Right lung (tissue), 5 donors: ENCODE results near the gene TMEFF1. TPM values are rescaled to one million over a fixed set of nuclear protein-coding genes. Genes with fewer than 3 reads are reported as not detected.

Experiments used
- DNase-seq, 2 donors: peaks; one replicate each; pipeline ENCODE4 v3.0.0-alpha.2; 2013
- polyA plus RNA-seq, 5 donors: library from polyadenylated mRNA; unstranded; fragments of 120-200 nt; gene quantifications; one replicate each; pipeline versions ENCODE4 v1.2.1 to v1.2.3, GENCODE V29; 2013; ENCODE audit warnings: inconsistent platforms in 1 of 5, low replicate concordance in 1 of 5; ENCODE audit not compliant: insufficient read length in 5 of 5, insufficient read depth in 1 of 5

The TMEFF1 gene
- polyA plus RNA-seq, 5 donors, result 1.7 to 3.2 (median 2.0) TPM

- no peak for DNase-seq
Measured at GRCh38 chr9:100445161-100445902, 27.6 kb upstream of the TMEFF1 start.

GRCh38 chr9:100445903-100446549 lies 26.9 kb upstream of the TMEFF1 start:
- DNase-seq, result no peak

- DNase-seq, result no peak
Measured at GRCh38 chr9:100447041-100447440, 25.9 kb upstream of the TMEFF1 start.

- DNase-seq, result no peak
Measured at GRCh38 chr9:100448266-100448665, 24.7 kb upstream of the TMEFF1 start.

GRCh38 chr9:100449420-100449819 lies 23.5 kb upstream of the TMEFF1 start:
- DNase-seq, result no peak

GRCh38 chr9:100452894-100453293 lies 20.1 kb upstream of the TMEFF1 start:
- DNase-seq, result no peak

- DNase-seq, result no peak
Measured at GRCh38 chr9:100455470-100455869, 17.5 kb upstream of the TMEFF1 start.

GRCh38 chr9:100457517-100457916 lies 15.4 kb upstream of the TMEFF1 start:
- no peak for DNase-seq

- no peak for DNase-seq
Measured at GRCh38 chr9:100459963-100460362, 13.0 kb upstream of the TMEFF1 start.

GRCh38 chr9:100465274-100465673 lies 7.7 kb upstream of the TMEFF1 start:
- no peak for DNase-seq

- no peak for DNase-seq
Measured at GRCh38 chr9:100465761-100466160, 7.2 kb upstream of the TMEFF1 start.

GRCh38 chr9:100466171-100466828 lies 6.6 kb upstream of the TMEFF1 start:
- no peak for DNase-seq

GRCh38 chr9:100466829-100467221 lies 6.1 kb upstream of the TMEFF1 start:
- no peak for DNase-seq

- DNase-seq, result no peak
Measured at GRCh38 chr9:100468041-100468440, 4.9 kb upstream of the TMEFF1 start.

- DNase-seq, result no peak
Measured at GRCh38 chr9:100472268-100472667, 681 bp upstream of the TMEFF1 start.

GRCh38 chr9:100473276-100474081 lies 530 bp downstream of the TMEFF1 start:
- peak; percentile 23 to 38 for DNase-seq

GRCh38 chr9:100474082-100474923 lies 1.4 kb downstream of the TMEFF1 start:
- DNase-seq, result peak; percentile 12 to 15

- no peak for DNase-seq
Measured at GRCh38 chr9:100474924-100475276, 2.0 kb downstream of the TMEFF1 start.

GRCh38 chr9:100477241-100477640 lies 4.3 kb downstream of the TMEFF1 start:
- DNase-seq, result no peak

GRCh38 chr9:100478192-100478591 lies 5.2 kb downstream of the TMEFF1 start:
- DNase-seq, result no peak

GRCh38 chr9:100479820-100480219 lies 6.9 kb downstream of the TMEFF1 start:
- no peak for DNase-seq
